HG03139 (cell line): ENCODE results near the gene EIF5AL1.
"Not testable (repeated sequence)": the region's sequence is repeated elsewhere in the genome, so short reads cannot be mapped to it uniquely, and the experiment has no call there.

Experiments used
- ATAC-seq: cut with Tn5 transposase; IDR thresholded peaks from one replicate; pipeline ENCODE4 v1.9.1; 2021; ENCODE audit not compliant: unreplicated experiment

The EIF5AL1 gene

GRCh38 chr10:79511891-79512583, at the start of gene EIF5AL1:
EIF5AL1 (plus strand) TSS chr10:79512533; CDS start chr10:79512650, 117 bp downstream.
- ATAC-seq: not testable (repeated sequence)

DNA sequence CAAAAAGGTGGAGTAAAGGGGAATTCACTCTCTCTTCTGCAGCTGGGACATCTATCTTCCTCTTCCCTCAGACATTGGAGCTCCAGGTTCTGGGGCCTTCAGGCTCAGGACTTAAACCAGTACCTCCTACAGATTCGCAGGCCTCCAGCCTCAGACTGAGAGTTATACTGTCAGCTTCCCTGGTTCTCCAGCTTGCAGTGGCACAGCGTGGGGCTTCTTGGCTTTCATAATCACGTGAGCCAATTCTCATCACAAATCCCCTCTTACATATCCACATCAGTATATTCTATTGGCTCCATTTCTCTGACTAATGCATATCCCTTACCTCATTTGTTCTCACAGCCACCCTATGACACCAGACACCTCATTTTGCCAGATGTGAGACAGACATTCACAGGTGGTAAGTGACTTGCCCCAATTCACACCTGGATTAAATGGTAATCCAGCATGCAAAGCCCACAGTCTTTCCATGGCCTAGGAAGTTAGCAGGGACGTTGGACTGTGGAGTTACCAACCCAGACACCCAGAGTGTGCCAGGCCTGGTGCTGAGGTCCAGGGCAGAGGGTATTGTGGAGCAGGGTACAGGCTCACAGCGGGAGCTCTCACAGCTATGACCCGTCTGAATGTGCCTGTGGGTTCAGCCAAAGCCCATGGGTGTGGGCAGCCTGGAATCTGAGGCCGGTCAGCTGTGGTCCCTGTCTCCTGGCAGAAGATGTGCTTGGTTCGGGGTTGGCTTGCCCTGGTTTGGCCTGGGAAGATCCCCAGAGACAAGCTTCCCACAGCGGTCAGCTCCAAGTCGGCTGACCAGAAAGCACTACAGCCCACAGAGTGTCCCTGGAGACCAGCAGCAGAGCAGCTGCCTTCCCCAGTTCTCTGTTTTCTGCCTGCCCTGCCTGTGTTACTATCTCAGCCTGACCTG, 48.5 kb upstream of the EIF5AL1 start:
- no peak for ATAC-seq

DNA sequence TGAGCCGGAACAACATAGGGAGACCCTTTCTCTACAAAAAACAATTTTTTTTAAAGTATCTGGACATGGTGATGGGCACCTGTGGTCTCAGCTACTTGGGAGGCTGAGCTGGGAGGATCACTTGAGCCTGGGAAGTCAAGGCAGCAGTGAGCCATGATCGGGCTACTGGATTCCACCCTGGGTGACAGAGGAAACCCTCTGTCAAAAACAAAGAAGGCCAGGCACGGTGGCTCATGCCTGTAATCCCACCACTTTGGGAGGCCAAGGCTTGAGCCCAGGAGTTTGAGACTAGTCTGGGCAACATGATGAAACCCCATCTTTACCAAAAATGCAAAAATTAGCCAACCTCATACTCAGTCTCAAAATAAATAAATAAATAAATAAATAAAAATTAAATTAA, 47.0 kb upstream of the EIF5AL1 start:
- ATAC-seq: no peak

GRCh38 chr10:79468015-79468560, 44.2 kb upstream of the EIF5AL1 start:
- no peak for ATAC-seq

GRCh38 chr10:79468841-79469585, 43.3 kb upstream of the EIF5AL1 start:
- no peak for ATAC-seq

DNA sequence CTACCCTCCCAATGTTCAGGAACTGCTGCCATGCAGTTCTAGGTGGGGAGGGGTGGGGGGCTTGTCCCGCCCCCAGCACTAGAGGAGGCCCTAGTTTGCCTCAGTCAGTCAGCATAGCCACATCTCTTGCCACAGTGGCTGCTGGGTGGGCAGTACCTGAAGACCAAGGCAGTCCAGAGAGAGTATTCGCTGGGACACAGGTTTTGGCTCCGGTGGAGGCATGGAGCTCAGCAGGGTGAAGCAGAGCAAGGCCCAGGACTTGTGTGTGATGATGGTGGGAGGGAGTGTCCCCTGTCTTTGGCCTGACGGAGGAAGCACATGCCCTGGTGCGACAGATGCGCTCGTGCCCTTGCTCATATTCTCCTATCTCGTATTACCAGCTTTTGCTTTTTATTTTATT, 42.2 kb upstream of the EIF5AL1 start:
- ATAC-seq: no peak

DNA sequence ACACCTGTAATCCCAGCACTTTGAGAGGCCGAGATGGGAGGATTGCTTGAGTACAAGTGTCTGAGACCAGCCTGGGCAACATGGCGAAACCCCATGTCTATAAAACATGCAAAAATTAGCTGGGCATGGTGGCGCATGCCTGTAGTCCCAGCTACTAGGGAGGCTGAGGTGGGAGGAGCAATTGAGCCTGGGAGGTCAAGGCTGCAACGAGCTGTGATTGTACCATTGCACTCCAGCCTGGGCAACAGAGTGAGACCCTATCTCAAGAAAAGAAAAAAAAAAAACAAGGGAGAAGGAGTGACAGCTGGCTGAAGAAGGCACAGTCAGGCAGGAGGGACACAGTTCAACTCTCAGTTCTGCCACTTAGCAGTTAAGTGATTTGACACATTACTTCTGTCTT, 40.6 kb upstream of the EIF5AL1 start:
- ATAC-seq: no peak

DNA sequence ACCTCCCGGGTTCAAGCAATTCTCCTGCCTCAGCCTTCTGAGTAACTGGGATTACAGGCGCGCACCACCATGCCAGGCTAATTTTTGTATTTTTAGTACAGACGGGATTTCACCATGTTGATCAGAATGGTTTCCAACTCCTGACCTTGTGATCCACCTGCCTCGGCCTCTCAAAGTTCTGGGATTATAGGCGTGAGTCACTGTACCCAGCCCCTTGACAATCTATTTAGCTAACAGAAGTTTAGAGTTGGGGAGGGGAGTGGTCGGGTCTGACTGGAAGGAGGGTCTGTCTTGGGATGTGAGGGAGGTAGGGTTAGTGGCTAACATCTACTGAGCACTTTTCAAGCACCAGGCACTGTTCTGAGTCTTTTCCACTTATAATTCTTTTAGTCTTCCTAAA, 39.9 kb upstream of the EIF5AL1 start:
- ATAC-seq: no peak

- ATAC-seq: no peak
These were observed 39.4 kb upstream of the EIF5AL1 start for GRCh38 chr10:79472951-79473350.

GRCh38 chr10:79473496-79474095, 38.7 kb upstream of the EIF5AL1 start:
- ATAC-seq: no peak

GRCh38 chr10:79475119-79475653, 37.1 kb upstream of the EIF5AL1 start:
- no peak for ATAC-seq

- ATAC-seq: no peak
These were observed 36.5 kb upstream of the EIF5AL1 start for GRCh38 chr10:79475877-79476276.

- no peak for ATAC-seq
These were observed 35.7 kb upstream of the EIF5AL1 start for GRCh38 chr10:79476645-79477044.

DNA sequence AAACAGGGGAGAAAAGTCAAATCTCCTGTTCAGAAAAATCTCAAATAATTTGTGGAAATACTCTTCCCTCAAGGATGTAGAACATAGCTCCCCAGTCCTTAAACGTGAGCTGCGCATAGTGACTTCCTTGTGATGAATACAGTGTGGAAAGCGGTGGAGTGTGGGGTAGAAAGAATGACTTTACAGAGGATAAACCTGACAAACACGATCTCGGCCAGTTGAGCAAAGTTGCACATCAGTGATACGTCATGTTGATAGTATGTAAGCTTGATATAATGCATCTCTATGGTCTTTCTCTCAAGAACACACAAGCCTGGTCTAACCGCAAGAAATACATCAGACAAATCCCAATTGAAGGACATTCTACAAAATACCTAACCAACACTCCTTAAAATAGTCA, 34.9 kb upstream of the EIF5AL1 start:
- no peak for ATAC-seq

GRCh38 chr10:79479283-79479909, 32.9 kb upstream of the EIF5AL1 start:
- ATAC-seq: no peak

- no peak for ATAC-seq
These were observed 30.0 kb upstream of the EIF5AL1 start for GRCh38 chr10:79482304-79482703.

- no peak for ATAC-seq
These were observed 29.6 kb upstream of the EIF5AL1 start for GRCh38 chr10:79482741-79483140.

DNA sequence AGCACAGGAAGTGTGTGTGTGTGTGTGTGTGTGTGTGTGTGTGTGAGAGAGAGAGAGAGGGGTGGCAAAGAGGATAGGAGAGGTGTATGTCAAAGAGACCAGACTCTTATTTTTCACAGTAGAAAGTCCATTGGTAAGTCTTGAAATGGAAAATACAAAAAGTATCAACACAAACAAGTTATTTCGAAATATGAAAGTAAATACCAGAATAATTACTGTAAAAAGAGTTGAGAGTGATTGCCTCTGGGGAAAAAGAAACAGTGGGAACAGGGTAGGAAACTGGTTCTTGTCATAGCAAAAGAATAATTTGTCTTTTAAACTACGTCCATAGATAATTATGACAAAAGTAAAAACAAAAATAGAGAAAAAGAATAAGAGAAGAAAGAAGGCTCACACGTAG, 29.0 kb upstream of the EIF5AL1 start:
- ATAC-seq: no peak

- ATAC-seq: no peak
These were observed 28.4 kb upstream of the EIF5AL1 start for GRCh38 chr10:79483948-79484347.

DNA sequence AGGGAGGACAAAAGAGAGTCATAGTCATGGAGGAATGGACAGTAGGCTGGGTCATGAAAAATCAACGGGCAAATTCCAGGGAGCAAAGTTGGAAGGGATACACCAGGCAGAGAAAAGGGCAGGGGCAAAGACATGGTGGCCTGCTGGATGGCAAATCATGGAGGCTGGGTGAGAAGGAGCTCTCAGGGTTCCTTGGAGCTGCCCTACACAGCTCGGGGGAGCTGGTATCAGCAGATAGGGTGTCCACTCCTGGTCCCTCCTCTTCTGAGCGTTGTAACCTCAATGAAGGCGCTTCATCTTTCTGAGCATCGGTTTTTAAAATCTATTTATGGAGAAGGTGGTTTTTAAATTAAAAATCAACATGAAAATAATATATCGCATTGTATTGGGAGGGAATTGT, 27.9 kb upstream of the EIF5AL1 start:
- no peak for ATAC-seq
